Stimulated activated CD8-positive, alpha-beta memory T cell treated with anti-CD3 and anti-CD28 coated beads, Interleukin-4, amount 100 ng/mL, for 24 hours (primary cell): ENCODE data around the gene VMO1.
A peak's percentile ranks its signal among the peaks of the same experiment; 100 is the strongest.

Experiments used
- DNase-seq: peaks from one replicate; pipeline ENCODE4 v3.0.0-alpha.2; 2020; ENCODE audit warnings: low read depth

VMO1 gene

GRCh38 chr17:4800462-4801196 is 14.5 kb upstream of the VMO1 start:
- DNase-seq = no peak

DNA sequence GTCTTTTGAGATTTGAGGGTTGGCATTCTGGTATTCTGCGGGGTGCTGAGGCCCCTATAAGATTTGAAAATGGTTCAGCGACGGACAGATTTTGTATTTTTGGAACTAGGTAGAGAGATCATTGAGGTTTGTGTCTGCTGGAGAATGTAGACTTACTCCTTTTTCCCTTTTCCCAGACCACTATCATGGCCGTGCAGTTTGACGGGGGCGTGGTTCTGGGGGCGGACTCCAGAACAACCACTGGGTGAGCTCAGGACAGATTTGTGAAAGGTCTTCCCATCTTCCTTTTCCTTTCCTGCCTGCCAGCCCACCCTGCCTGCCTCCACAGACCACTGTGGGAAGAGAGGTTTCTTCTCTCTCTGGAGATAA is 10.4 kb upstream of the VMO1 start:
- no peak for DNase-seq

DNA sequence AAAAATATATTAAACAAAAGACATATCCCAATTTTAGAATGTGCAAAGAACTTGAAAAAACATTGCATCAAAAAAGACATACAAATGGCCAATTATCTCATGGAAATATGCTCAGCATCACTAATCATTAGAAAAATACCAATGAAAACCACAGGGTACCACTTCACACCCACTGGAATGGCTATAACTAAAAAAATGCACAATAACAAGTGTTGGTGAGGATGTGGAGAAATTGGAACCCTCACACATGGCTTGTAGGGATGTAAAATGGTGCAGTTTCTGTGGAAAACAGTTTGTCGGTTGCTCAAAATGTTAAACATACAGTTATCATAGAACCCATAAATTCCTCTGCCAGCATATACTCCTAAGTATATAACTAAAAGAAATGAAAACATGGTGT is 9.0 kb upstream of the VMO1 start:
- no peak for DNase-seq

GRCh38 chr17:4790705-4791088 is 4.5 kb upstream of the VMO1 start:
- no peak for DNase-seq

- peak; percentile 63 for DNase-seq
Measured at GRCh38 chr17:4789951-4790704, 4.0 kb upstream of the VMO1 start.

DNA sequence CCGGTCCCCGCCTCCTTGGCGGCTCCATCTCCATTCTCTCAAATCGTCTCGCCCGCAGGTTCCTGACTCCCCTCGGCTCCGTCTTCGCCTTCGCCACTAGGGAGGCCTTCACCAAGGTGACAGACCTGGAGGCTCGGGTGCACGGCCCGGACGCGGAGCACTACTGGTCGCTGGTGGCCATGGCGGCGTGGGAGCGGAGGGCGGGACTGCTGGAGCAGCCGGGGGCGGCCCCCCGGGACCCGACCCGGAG is 3.5 kb upstream of the VMO1 start:
- DNase-seq = no peak

GRCh38 chr17:4788807-4789700 is 2.9 kb upstream of the VMO1 start, which contains the start of gene GLTPD2:
Gene GLTPD2, plus strand, starts transcription at chr17:4788964. Its CDS starts 48 bp downstream, at chr17:4789012.
- DNase-seq = no peak

DNA sequence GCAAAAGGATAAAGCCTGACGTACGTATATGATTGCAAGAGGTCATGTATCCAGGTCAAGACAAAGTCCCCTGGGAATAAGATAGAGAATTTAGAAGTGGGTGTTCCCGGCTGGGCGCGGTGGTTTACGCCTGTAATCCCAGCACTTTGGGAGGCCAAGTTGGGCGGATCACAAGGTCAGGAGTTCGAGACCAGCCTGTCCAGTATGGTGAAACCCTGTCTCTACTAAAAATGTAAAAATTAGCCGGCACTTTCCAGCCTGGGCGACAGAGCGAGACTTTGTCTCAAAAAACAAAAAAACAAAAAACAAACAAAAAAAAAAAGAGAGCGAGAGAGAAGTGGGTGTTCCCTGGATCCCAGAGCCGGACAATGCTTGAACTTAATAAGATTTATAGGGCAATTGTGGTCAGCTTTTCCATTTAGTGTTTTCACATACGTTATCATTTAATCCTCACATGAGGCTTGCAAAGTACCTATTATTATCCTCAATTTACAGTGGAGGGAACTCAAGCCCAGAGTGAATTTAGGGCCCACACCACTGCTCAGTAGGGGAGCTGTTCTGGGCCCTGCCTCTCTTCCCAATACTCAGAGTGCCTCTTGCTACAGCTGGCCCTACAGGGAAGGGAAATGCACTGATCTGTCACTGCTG is 2.1 kb upstream of the VMO1 start:
- DNase-seq = no peak

DNA sequence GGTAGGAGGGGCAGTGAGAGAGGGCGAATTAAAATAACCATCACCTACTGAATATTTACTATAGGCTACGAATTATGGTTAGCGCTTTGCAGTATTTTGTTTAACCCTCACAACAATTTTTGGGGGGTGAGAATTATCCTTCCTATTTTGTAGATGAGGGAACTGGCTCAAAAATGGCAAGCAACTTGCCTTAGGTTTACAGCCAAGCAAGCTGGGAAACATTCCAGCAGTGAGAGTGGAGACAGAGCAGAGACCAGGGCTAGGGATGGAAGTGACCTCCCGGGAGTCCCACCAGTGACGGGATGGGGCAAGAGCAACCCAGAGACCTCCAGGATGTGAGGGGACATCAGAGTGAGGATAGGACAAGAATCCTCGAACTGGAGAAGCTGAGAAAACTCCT is 352 bp upstream of the VMO1 start:
- no peak for DNase-seq

GRCh38 chr17:4785311-4786105 is 656 bp downstream of the VMO1 start:
- DNase-seq = no peak

DNA sequence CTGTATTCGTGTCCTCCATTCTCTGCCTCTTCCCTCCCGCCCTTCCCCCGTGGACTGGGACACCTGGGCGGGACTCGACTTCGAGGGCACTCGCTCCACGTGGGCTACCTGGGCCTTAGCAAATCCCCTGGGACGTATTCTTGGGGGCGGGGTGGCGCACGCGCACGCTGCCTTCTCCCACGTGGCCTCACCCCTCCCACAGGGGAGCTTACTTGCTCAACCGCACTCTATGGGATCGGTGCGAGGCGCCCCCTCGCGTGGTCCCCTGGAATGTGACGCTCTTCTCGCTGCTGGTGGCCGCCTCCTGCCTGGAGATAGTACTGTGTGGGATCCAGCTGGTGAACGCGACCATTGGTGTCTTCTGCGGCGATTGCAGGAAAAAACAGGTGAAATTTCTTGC is 3.5 kb downstream of the VMO1 start:
- DNase-seq = no peak

- no peak for DNase-seq
Measured at GRCh38 chr17:4780325-4780955, 5.7 kb downstream of the VMO1 start.

DNA sequence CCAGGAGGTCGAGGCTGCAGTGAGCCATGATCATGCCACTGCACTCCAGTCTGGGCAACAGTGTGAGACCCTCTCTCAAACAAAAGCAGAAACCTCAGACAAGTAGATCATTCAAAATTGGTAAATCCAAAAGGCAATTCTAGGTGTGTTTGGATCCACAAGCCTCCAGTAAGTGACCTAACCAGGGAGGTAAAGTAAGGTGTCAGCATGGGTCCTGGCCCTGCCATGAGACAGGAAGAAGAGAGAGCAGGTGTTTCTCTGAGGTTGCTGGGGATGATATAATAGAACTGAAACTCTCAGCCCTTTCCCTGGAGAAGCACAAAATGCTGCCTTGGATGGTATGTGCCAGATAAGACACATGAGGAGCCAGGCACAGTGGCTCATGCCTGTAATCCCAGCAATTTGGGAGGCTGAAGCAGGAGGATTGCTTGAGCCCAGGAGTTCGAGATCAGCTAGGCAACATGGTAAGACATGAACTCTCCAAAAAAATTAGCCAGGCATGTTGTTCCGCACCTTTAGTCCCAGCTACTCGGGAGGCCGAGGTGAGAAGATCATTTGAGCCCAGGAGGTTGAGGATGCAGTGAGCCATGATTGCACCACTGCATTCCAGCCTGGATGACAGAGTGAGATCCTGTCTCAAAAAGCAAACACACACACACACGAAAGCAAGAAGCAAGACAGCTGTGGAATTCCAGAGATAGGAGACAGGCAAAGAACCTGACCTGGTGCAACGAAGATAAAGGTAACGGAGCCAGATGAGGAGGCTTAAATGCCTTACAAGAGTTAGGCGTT is 8.0 kb downstream of the VMO1 start:
- no peak for DNase-seq

DNA sequence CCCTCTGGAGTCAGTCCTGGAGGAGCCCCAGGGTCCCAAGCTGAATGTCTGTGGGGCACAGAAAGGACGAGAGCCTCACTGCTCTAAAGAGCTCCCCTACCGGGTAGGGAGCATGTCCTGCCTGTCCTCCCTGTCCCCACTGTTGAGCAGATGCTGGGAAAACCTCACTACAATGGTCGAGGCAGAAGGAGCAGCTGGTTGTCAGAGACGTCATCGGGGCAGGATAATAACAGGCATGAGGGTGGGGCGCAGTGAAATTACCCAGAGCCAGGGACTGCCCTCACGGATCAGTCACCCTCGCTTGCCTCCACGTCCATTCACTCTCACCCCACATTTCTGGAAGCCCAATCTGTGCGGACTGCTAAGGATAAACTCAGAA is 13.9 kb downstream of the VMO1 start:
- no peak for DNase-seq

- no peak for DNase-seq
Measured at GRCh38 chr17:4771519-4772234, 14.5 kb downstream of the VMO1 start, which contains the start of gene TM4SF5. Gene TM4SF5, plus strand, starts transcription at chr17:4771886. Its CDS starts 37 bp downstream, at chr17:4771923.

DNA sequence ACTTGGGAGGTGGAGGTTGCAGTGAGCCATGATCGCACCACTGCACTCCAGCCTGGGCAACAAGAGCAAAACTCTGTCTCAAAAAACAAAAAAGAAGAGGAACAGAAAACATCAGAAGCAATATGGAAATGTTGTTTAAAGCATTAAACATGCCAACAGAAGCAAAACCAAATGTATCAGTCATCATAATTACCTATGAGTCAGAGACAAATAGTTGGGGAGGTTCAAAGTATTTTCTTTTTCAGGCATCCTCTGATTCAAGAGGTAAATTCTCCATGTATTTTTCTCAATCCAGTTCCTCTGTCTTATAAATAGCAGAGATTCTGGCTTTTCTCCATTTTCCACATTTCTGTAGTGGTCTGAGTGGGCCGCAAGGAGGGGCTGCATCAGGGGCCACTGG is 16.5 kb downstream of the VMO1 start:
- no peak for DNase-seq

GRCh38 chr17:4768298-4768697 is 17.9 kb downstream of the VMO1 start:
- no peak for DNase-seq

- no peak for DNase-seq
Measured at GRCh38 chr17:4766723-4767122, 19.4 kb downstream of the VMO1 start.

DNA sequence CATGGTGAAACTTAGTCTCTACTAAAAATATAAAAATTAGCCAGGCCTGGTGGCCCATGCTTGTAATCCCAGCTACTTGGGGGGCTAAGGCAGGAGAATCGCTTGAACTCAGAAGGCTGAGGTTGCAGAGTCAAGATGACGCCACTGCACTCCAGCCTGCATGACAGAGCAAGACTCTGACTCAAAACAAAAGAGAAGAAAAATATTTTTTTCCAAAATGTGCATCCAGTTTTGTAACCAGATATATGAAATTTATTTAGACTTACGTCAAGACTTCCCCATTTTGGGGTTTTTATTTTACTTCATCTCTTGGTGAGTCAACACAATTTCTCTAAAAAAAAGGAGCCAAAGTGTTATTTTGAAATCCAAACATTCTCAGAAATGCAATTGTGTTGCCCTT is 20.0 kb downstream of the VMO1 start:
- no peak for DNase-seq

DNA sequence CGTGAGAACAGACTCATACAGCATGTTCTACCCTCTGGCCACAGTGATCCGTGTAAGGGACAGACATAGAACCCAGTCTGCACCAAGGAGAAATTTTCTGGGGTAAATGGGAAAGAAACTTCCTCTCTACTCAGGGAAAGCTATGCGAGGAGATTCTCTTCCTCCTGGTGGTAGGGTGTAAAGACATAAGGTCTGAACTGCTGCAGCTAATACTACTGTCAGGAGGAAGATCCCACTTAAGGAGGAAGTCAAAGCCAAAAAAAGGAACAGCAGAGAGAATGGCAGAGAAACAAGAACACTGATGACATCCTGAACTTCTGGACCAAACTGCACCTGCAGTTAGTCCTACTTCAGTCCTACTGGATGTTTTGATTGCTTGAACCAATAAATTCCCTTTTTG is 21.6 kb downstream of the VMO1 start:
- no peak for DNase-seq
